Measurements from ENCODE around the gene EPHA6.

The EPHA6 gene

GRCh38 chr3:97689962-97690361, 875.6 kb downstream of the EPHA6 start:
- H3K9me3 Mint-ChIP-seq = peaks cover 5% of the 10 kb centered on the region
- peaks cover 4% of the 10 kb centered on the region for H3K27me3 Mint-ChIP-seq (ENCODE audit: low read depth)
- no peaks in the 10 kb centered on the region for H3K36me3 Mint-ChIP-seq (ENCODE audit: low read depth)
- H3K27ac Mint-ChIP-seq = no peak overlapping the region
- H3K4me3 Mint-ChIP-seq = no peak overlapping the region
- peaks cover 31% of the 10 kb centered on the region for H3K4me1 Mint-ChIP-seq
- TF ChIP-seq, protein P1, sequence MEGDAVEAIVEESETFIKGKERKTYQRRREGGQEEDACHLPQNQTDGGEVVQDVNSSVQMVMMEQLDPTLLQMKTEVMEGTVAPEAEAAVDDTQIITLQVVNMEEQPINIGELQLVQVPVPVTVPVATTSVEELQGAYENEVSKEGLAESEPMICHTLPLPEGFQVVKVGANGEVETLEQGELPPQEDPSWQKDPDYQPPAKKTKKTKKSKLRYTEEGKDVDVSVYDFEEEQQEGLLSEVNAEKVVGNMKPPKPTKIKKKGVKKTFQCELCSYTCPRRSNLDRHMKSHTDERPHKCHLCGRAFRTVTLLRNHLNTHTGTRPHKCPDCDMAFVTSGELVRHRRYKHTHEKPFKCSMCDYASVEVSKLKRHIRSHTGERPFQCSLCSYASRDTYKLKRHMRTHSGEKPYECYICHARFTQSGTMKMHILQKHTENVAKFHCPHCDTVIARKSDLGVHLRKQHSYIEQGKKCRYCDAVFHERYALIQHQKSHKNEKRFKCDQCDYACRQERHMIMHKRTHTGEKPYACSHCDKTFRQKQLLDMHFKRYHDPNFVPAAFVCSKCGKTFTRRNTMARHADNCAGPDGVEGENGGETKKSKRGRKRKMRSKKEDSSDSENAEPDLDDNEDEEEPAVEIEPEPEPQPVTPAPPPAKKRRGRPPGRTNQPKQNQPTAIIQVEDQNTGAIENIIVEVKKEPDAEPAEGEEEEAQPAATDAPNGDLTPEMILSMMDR (IDR thresholded peaks at IDR 0.05; ENCODE audit: unreplicated experiment in 3 of 3) = no peak

DNA sequence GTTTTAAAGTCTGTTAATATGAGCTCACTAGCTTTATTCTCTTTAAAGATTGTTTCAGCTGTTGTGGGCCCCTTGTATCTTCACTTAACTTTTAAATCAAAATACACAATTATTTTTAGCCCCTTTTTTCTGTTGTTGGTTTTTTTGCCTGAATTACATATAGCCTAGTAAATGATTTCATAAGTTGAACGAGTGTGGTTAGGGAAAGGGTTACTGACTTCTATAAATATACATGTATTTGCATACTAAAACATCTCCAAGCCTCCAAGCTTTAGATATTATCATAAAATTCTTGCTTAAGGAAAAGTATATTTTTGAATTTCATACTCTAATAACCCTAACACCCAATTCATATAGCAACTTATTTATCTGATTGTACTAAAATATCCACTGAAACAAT, 877.0 kb downstream of the EPHA6 start:
- Mint-ChIP-seq H3K27me3 (ENCODE audit: low read depth) (peaks cover 4% of the 10 kb centered on the region), H3K4me1 (peaks cover 28% of the 10 kb centered on the region), H3K27ac (no peak overlapping the region), H3K9me3 (peaks cover 5% of the 10 kb centered on the region), H3K4me3 (no peak overlapping the region), H3K36me3 (ENCODE audit: low read depth) (no peaks in the 10 kb centered on the region)
- TF ChIP-seq, protein P1 (IDR thresholded peaks at IDR 0.05; ENCODE audit: unreplicated experiment in 3 of 3) = no peak

GRCh38 chr3:97692389-97692788, 878.0 kb downstream of the EPHA6 start:
- Mint-ChIP-seq H3K4me3 (no peak overlapping the region), H3K27me3 (ENCODE audit: low read depth) (peaks cover 4% of the 10 kb centered on the region), H3K9me3 (peaks cover 5% of the 10 kb centered on the region), H3K27ac (no peak overlapping the region), H3K36me3 (ENCODE audit: low read depth) (no peaks in the 10 kb centered on the region), H3K4me1 (peaks cover 19% of the 10 kb centered on the region)
- TF ChIP-seq, protein P1 (IDR thresholded peaks at IDR 0.05; ENCODE audit: unreplicated experiment in 3 of 3) = no peak

GRCh38 chr3:97692831-97693230, 878.4 kb downstream of the EPHA6 start:
- TF ChIP-seq, protein P1 (IDR thresholded peaks at IDR 0.05; ENCODE audit: unreplicated experiment in 3 of 3) = no peak
- H3K27me3 Mint-ChIP-seq (ENCODE audit: low read depth) = peaks cover 4% of the 10 kb centered on the region
- H3K4me3 Mint-ChIP-seq = no peak overlapping the region

DNA sequence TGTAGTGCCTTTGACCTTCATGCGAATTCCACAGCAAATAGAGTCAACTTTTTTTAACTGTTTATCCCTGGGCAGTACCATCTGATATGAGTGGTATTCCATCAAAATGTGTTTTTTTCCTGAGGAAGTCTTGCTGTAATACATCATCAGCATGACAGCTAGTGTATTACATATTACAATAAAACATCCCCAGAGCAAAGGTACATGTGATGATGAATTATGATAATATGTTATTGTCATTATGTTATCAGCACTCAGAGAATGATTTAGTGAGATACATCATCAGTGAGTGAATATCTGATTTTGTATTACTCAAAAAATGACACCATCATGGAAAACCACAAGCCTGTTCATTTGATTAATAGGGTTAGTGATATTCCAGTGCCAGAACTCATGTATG, 880.5 kb downstream of the EPHA6 start:
- Mint-ChIP-seq H3K4me1 (peaks cover 14% of the 10 kb centered on the region), H3K27me3 (ENCODE audit: low read depth) (peaks cover 4% of the 10 kb centered on the region), H3K36me3 (ENCODE audit: low read depth) (no peaks in the 10 kb centered on the region), H3K27ac (no peak overlapping the region), H3K9me3 (peaks cover 4% of the 10 kb centered on the region), H3K4me3 (no peak overlapping the region)
- TF ChIP-seq, protein P1 (IDR thresholded peaks at IDR 0.05; ENCODE audit: unreplicated experiment in 3 of 3) = no peak

More at GRCh38 chr3:97692831-97693230, 878.4 kb downstream of the EPHA6 start:
- H3K4me1 Mint-ChIP-seq = peaks cover 16% of the 10 kb centered on the region
- H3K9me3 Mint-ChIP-seq = peaks cover 5% of the 10 kb centered on the region
- H3K27ac Mint-ChIP-seq = no peak overlapping the region
- H3K36me3 Mint-ChIP-seq (ENCODE audit: low read depth) = no peaks in the 10 kb centered on the region

GRCh38 chr3:97698691-97699090, 884.3 kb downstream of the EPHA6 start:
- Mint-ChIP-seq H3K4me3 (no peak overlapping the region), H3K4me1 (no peaks in the 10 kb centered on the region), H3K27me3 (ENCODE audit: low read depth) (no peaks in the 10 kb centered on the region), H3K36me3 (ENCODE audit: low read depth) (no peaks in the 10 kb centered on the region), H3K9me3 (no peaks in the 10 kb centered on the region), H3K27ac (no peak overlapping the region)
- TF ChIP-seq, protein P1 (IDR thresholded peaks at IDR 0.05; ENCODE audit: unreplicated experiment in 3 of 3) = no peak
